ENCODE measurements around the gene PSMD5. TPM values are rescaled to one million over a fixed set of nuclear protein-coding genes. Genes with fewer than 3 reads are reported as not detected.
A peak's percentile ranks its signal among the peaks of the same experiment; 100 is the strongest.

PSMD5 gene
- total and polyA plus RNA-seq, 2 of the 4 experiments (the other 2 are of a cell fraction), result 25.6 to 26.1 TPM

DNA sequence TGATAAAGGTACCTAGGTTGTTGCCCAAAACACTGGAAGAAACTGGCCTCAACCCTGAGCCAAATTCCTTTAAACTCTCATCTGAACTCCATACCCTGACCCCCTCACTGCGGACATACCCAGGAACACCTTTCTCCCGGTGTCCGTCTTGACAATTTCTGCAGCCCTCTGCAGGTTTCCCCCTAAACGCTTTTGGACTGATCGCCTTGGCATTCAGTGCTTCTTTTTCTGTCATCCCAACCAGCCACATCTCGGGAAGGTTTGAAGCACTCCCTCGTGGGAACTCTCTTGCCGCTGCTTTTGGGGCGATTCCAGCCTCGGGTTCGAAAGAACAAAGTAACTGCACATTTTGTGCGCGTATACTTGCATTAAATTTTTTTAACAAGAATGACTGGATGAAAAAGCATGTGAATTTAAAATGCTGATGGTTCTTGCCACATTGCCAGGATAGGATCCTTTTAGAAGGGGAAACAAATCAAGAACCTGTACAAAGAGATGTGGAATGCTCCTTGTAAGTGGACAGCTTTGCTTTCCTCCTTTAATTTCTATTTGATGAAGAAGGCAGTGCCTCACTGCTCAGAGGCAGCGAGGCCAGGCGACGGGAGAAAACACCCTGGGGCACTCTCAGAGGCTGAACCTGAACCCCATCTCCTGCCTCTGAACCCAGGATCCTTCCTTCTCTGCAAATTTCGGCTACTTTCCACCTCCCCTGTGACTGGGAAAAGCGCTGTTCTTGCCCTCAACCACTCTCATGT, 615 bp downstream of the PSMD5 start:
- intact Hi-C loops (cut with micrococcal nuclease), result loop anchor here (2.0 kb wide), 1 partner anchor 49 kb away; the partner anchor contains the start of gene FBXW2

More for the DNA sequence above, 615 bp downstream of the PSMD5 start:
- in situ Hi-C loops (cut with MboI; ENCODE audit: low sequenced_read_pairs), result no loop called here
- Histone ChIP-seq H2BK5ac (ENCODE audit: low read depth, low read length, poor library complexity, severe bottlenecking) (peak overlapping the region; percentile 78), H2BK15ac (ENCODE audit: low read depth, low read length) (no peak overlapping the region), H4K5ac (ENCODE audit: low read depth, low read length) (peak overlapping the region; percentile 88), H3K27me3 (ENCODE audit: control insufficient read depth, insufficient read depth, low read length) (no peaks in the 10 kb centered on the region), H3K79me1 (ENCODE audit: low read depth in 1 of 2, low read length in 2 of 2) (peaks cover 24 to 68% of the 10 kb centered on the region in 2 experiments; a peak in 3 of 4 replicates), H3K14ac (replicated peaks; ENCODE audit: low read depth, low read length) (peak overlapping the region; percentile 94), H3K4me1 (ENCODE audit: control insufficient read depth, insufficient read depth, low read length) (peaks cover 7% of the 10 kb centered on the region), H4K20me1 (ENCODE audit: insufficient read depth, low read length) (peaks cover 11% of the 10 kb centered on the region; the same call in 1 of the 2 replicates), H3K9ac (ENCODE audit: low read depth, low read length) (peak overlapping the region; percentile 93), H3K36me3 (ENCODE audit: control insufficient read depth, insufficient read depth, low read length) (peaks cover 1% of the 10 kb centered on the region; the same call in 1 of the 2 replicates), H2BK20ac (ENCODE audit: low read depth, low read length) (no peak overlapping the region), H2AK9ac (replicated peaks; ENCODE audit: low read depth, low read length, poor library complexity) (peak overlapping the region; percentile 96), H3K4ac (ENCODE audit: low read depth, low read length) (peak overlapping the region; percentile 85), H4K8ac (ENCODE audit: low read depth in 2 of 2, low read length in 2 of 2) (peak overlapping the region; percentile 82 to 93), H3K27ac (ENCODE audit: insufficient read depth, low read length) (peak overlapping the region; percentile 91), H2BK120ac (ENCODE audit: low read depth, low read length) (0 out of 2 replicates have a peak overlapping the region, but pooled peaks have one; percentile 29), H3K9me3 (ENCODE audit: control insufficient read depth, insufficient read depth, low read length) (no peaks in the 10 kb centered on the region), H2AFZ (replicated peaks; ENCODE audit: low read length, poor library complexity) (peak overlapping the region; percentile 93), H2AK5ac (ENCODE audit: low read depth, low read length) (peak overlapping the region; percentile 67; the same call in 1 of the 2 replicates), H3K9me1 (ENCODE audit: insufficient read depth, low read length) (peaks cover 11% of the 10 kb centered on the region), H3K18ac (ENCODE audit: low read depth, low read length) (peak overlapping the region; percentile 72; the same call in 1 of the 2 replicates), H3K23ac (ENCODE audit: low read depth, low read length) (peak overlapping the region; percentile 92), H3K4me2 (ENCODE audit: low read depth, low read length) (peak overlapping the region; percentile 86), H3K4me3 (ENCODE audit: insufficient read depth, low read depth, low read length) (peak overlapping the region; percentile 91), H4K91ac (ENCODE audit: insufficient read depth, low read depth, low read length) (peak overlapping the region; percentile 83; the same call in 1 of the 2 replicates), H3K56ac (ENCODE audit: extremely low read depth, insufficient read depth, low read length) (peak overlapping the region; percentile 77)
- CTCF ChIA-PET, result no interaction called here
- WGBS, 2 experiments (ENCODE audit: extremely low coverage in 2 of 2, insufficient read length in 1 of 2), result 38% methylated on average over 10 of the region's 18 CpGs; no CpG with 5 or more reads in 1 of the 2 experiments
- POLR2A ChIA-PET (ENCODE audit: unreplicated experiment), result no interaction called here
- ATAC-seq (ENCODE audit: low read depth) (peak; percentile 38), DNase-seq (peak; percentile 5)
- 0 out of 2 replicates have a peak, but pooled peaks have one; percentile 7 for TF ChIP-seq MXI1 (IDR thresholded peaks at IDR 0.05; ENCODE audit: borderline replicate concordance, low read depth, low read length)
- no peak for TF ChIP-seq CHD1 (IDR thresholded peaks at IDR 0.05; ENCODE audit: low read depth, low read length)
- dilution Hi-C loops (cut with HindIII; ENCODE audit: low sequenced_read_pairs, unreplicated experiment), result no loop called here
- no TSS peak for BruUV-seq (replicated peaks)

All from IMR-90 (cell line).